ENCODE results near the gene TRIM2.

DNA sequence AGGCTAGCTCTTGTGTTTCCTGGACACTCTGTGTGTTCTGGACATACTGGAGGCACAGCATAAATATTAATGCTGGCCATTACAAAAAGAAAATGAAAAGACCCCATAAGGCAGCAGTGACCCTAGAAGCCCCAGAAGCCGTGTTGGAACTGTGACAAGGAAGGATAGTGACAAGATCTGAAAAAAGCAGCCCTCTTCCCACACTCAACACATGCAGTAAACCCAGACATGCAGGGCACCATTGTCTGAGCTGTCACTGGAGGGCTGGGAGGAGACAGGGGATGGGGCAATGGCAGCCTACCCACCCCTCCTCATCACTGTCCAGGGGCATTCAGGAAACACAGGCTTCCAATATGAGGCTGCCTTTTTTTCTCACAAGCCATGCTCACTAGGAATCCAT is 6.5 kb downstream of the TRIM2 start:
- TF ChIP-seq, protein P1, sequence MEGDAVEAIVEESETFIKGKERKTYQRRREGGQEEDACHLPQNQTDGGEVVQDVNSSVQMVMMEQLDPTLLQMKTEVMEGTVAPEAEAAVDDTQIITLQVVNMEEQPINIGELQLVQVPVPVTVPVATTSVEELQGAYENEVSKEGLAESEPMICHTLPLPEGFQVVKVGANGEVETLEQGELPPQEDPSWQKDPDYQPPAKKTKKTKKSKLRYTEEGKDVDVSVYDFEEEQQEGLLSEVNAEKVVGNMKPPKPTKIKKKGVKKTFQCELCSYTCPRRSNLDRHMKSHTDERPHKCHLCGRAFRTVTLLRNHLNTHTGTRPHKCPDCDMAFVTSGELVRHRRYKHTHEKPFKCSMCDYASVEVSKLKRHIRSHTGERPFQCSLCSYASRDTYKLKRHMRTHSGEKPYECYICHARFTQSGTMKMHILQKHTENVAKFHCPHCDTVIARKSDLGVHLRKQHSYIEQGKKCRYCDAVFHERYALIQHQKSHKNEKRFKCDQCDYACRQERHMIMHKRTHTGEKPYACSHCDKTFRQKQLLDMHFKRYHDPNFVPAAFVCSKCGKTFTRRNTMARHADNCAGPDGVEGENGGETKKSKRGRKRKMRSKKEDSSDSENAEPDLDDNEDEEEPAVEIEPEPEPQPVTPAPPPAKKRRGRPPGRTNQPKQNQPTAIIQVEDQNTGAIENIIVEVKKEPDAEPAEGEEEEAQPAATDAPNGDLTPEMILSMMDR (IDR thresholded peaks at IDR 0.05) = no peak
- no peak for TF ChIP-seq POLR2A (IDR thresholded peaks at IDR 0.05)

Measured in heart left ventricle (tissue), 13 donors.